Stimulated activated CD4-positive, alpha-beta T cell treated with anti-CD3 and anti-CD28 coated beads, Interleukin-15, amount 100 ng/mL, for 1 hour (primary cell): ENCODE results near the gene KLF7.

Source experiments
- DNase-seq, 2 donors: peaks; one replicate each; pipeline ENCODE4 v3.0.0-alpha.2; 2020; ENCODE audit warnings: low read depth in 1 of 2, low spot score in 1 of 2

KLF7 gene

DNA sequence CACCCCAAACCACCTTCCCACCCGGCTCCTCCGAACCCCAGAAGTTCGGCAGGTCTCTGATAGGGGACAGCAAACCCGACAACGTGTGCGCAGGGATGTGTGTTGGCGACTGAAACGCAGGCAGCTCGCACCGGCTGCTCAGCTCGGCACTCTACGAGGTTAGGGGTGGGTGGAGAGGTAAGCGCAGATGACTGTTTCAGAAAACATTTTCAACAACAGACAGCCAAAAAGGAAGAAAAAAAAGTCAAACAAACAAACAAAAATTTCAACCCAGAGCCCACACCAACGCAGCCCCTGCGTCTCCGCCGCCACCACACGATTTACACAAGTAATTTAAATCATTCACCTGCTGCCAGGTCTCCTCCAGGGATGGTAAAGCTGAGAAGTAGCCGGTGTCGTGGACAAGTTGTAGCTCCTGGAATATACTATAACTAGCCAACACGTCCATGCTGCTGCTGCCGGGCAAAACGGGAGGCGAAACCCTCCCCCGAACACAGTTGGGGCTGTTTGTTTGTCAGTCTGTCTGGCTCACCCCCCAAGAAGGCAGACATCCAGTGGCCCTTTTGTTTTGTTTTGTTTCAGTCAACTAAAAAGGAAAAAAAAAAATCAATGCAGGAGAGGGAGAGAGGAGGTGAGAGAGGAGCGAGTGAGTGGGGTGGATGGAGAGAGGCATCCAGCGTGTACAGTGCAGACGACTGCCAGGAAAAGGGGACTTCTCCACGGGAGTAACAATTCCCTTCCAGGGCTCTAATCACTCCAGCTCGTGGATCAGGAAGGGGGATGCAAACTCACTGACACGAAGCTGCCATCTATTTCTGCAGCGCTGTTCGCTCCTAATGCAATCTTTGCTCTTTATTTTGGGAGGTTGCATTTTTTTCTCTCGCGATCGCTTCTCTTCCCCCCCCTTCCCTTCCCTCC lies at the start of gene KLF7:
TSS of gene KLF7 (minus strand) at position 828 of the 918 bp plus-strand sequence. CDS start at position 448, 380 bp downstream.
- DNase-seq = peak; percentile 28 to 45

DNA sequence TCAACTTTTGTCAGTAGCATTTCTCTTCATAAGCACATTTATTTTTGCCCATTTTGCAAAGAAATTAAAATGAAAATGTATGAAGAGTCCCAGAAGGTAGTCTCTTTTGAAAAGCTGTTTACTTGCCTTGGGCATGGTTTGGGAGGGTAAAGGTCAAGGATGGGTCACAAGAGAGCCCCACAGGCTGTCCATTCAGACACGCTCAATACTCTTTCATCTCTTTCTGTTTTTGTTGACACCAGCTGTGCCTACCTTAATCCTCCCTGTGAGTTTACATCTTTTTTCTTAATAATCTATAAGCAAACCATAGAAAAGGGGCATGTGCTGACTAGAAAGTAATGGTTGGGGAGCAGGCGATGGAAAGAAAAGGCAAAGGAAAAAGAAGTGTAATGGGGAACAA lies 49.6 kb upstream of the KLF7 start:
- no peak for DNase-seq

- DNase-seq = no peak
Observed at GRCh38 chr2:207214446-207214845, 48.7 kb upstream of the KLF7 start.

DNA sequence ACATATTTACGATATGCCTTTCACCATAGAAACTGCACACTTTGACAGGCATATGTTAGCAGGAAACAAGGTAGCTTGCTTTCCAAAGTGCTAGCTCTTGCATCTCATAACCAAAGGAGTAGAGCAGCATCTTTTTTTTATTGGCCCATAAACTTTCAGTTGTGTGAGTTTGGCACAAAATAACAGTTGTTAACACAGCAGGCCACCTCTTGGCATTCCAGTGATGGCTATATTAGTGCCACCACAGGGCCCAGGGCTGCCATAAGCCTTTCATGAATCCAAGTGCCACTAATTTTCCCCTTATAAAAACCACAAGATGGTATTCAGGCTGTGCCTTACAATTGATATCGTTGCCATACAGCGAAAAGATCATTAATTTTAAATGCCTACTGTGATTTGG lies 40.3 kb upstream of the KLF7 start:
- DNase-seq = no peak

- DNase-seq = no peak
Observed at GRCh38 chr2:207205173-207205957, 39.6 kb upstream of the KLF7 start.

DNA sequence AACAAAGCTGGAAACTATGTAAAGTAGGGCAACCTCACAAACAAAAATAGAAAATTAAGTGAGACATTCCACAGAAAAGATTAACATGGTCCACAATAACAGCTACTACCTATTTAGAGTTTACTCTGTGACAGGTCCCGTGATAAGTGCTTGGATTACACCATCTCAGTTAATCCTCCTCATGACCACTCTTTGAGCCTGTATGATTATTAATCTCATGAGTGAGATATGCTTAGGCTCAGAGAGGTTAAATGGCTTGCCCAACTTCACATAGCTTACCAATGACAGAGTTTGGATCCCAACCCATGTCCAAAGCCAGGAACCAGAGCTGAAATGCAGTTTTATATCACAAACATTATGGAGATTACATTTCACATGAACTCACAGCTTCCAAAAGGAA lies 37.3 kb upstream of the KLF7 start:
- DNase-seq = no peak

DNA sequence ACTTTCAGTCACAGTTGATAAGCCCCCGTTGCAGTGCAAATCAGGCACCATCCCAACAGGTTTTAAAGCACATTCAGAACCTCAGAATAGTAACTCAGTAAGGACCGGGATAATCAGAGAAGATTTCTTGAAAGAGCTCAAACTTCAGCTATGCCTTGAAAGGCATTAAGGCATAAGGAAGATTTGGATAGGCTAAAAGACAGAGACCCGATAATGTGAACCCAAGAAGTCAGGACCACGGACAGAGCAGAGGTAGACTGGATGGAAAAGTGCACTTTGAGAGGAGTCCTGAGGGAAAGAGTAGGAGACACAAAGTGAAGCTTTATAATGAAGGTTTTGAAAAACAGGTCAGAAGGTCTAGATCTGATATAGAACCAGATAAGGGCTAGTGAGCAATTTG lies 36.9 kb upstream of the KLF7 start:
- no peak for DNase-seq

DNA sequence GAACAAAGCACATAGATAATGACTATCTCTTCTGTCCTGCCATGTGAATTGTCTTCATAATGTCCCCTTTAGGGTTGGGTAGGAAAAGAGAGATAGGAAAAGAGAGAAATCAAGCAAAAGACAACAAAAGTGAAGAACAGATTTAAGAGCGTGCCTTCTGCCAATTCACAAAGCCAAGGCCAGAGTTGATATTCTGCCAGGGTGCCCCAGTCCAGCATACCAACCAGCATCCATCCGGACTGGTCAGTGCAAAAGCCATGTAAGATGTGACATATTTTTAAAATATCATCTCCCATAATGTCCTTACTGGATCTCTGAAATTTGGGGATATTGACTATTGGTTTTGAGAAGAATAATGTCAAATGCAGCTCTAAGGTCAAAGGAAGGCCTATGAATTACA lies 35.7 kb upstream of the KLF7 start:
- DNase-seq = no peak

DNA sequence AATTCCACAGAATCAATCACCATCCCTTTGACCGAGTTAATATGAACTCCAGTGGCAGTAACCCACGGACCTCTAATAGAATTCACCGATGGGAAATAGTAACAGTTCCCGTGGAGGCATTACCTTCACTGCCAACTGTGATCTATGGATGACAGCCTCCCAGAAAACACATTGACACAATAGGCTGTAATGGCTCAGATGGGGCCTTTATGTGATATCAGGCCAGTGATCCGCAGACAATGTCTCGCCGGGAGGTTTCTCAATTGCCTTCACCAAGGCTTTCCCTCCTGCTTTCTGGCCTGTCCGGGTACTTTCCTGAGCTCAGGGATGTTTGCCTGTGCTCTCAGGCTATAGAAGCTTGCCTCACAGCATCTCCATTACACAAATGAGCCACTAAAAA lies 34.4 kb upstream of the KLF7 start:
- no peak for DNase-seq

- DNase-seq = no peak
Observed at GRCh38 chr2:207194028-207194427, 28.3 kb upstream of the KLF7 start.

GRCh38 chr2:207188626-207189419 lies 23.1 kb upstream of the KLF7 start:
- DNase-seq = no peak

- no peak for DNase-seq
Observed at GRCh38 chr2:207185372-207185771, 19.6 kb upstream of the KLF7 start.

DNA sequence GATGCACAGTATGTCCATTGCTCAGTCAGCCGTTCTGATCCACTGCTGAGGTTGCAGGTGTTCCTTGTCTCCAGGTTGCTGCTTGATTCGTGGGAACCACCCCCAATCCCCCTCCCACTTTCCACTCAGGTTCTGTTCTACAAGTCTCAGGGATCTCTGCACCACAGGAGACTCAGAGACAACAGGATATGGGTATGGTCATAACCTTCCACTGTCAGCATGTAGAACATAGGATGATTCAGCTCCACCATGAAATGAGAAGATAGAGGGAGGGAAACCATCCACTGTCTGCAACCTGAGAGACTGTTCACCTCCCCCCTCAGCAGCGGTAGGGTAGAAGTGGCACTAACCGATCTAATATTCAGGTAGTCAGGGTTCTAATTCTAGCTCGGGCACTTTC lies 19.0 kb upstream of the KLF7 start:
- DNase-seq = no peak

GRCh38 chr2:207184348-207184747 lies 18.6 kb upstream of the KLF7 start:
- DNase-seq = no peak

GRCh38 chr2:207183506-207183905 lies 17.8 kb upstream of the KLF7 start:
- DNase-seq = no peak

DNA sequence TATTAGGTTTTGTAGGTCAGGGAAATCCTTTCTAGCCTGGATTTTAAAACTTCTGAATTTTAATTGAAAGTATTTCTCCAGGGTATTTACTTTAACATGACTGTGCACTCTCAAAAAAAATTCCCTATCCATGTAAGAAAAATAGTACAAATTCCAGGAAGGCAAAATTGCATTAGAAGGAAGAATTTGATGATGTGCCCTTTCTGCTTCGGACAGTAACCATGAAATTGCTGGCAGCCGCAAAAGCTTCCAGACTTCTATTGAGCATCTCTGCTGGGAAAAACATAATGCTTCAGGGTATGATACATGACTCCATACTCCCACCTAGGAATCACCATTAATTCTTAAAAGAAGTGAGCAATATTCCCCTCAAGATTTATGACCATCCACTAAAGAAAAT lies 17.2 kb upstream of the KLF7 start:
- no peak for DNase-seq

GRCh38 chr2:207181526-207182274 lies 16.0 kb upstream of the KLF7 start:
- no peak for DNase-seq

GRCh38 chr2:207180741-207181140 lies 15.0 kb upstream of the KLF7 start:
- DNase-seq = no peak

DNA sequence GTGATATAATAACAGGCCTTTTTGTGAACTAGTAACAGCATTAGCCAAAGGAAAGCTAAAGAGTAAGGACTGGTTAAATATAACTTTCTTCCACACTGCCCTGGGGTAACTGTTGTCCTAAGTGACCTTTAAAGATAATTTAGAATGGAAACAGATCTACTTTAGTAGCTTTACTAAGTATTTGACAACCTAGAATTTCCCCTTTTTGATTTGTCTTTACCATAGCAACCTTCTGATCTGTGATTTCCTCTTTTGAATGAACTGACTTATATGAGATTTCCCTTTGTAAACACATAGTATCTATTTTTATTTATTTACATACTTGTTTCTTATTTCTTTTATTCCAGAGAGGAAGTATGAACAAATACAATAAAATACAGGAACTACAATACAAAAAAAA lies 10.5 kb upstream of the KLF7 start:
- no peak for DNase-seq

DNA sequence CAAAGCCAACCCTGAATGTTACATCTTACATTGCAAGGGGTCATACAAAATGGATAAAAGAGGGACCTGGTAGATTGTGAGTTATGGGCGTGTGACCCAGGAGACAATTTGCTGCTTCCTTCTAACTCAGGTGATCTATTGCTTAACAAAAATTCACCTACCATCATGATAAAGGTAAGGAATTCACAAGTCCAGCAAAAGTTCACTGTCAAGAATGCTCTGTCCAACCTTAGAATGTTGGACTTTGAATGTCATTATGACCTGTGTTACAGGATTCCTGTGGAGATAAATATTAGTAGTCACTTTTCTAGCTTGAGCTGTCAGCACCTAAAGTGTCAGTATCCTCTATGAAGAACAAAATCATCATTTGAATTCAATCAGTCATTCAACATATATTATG lies 7.9 kb upstream of the KLF7 start:
- DNase-seq = no peak
